ENCODE results near the gene CAMK1D. TPM values are rescaled to one million over a fixed set of nuclear protein-coding genes. Genes with fewer than 3 reads are reported as not detected.

Gene CAMK1D
- total and polyA plus RNA-seq, 4 donors = 1.9 to 19.0 (median 7.6) TPM

GRCh38 chr10:12443026-12443425, 93.7 kb downstream of the CAMK1D start:
- H3K4me1 ChIP-seq (ENCODE audit: control insufficient read depth in 1 of 2, insufficient read depth in 2 of 2, low read length in 2 of 2) = peaks cover 1 to 6% of the 10 kb centered on the region in 2 donors
- 96% methylated on average over 8 of the region's 8 CpGs for WGBS, 2 donors
- H3K36me3 ChIP-seq (ENCODE audit: control insufficient read depth in 1 of 2, insufficient read depth in 2 of 2, low read length in 1 of 2) = no peaks in the 10 kb centered on the region
- H3K27me3 ChIP-seq (ENCODE audit: control insufficient read depth in 1 of 2, insufficient read depth in 2 of 2, low read length in 1 of 2) = no peaks in the 10 kb centered on the region
- ATAC-seq (ENCODE audit: low FRiP score) (no peak), DNase-seq (no peak)
- H3K27ac ChIP-seq (ENCODE audit: low read depth in 1 of 2, low read length in 2 of 2) = no peak overlapping the region
- intact Hi-C loops (cut with DNase I) = no loop called here
- H3K4me3 ChIP-seq (ENCODE audit: low read length in 2 of 2) = no peak overlapping the region
- no peaks in the 10 kb centered on the region for H3K9me3 ChIP-seq (ENCODE audit: control insufficient read depth, low read length)

- Histone ChIP-seq H3K36me3 (ENCODE audit: control insufficient read depth in 1 of 2, insufficient read depth in 2 of 2, low read length in 1 of 2) (no peaks in the 10 kb centered on the region), H3K27me3 (ENCODE audit: control insufficient read depth in 1 of 2, insufficient read depth in 2 of 2, low read length in 1 of 2) (no peaks in the 10 kb centered on the region), H3K4me3 (ENCODE audit: low read length in 2 of 2) (no peak overlapping the region), H3K4me1 (ENCODE audit: control insufficient read depth in 1 of 2, insufficient read depth in 2 of 2, low read length in 2 of 2) (peaks cover 1 to 6% of the 10 kb centered on the region in 2 donors), H3K9me3 (ENCODE audit: control insufficient read depth, low read length) (no peaks in the 10 kb centered on the region), H3K27ac (ENCODE audit: low read depth in 1 of 2, low read length in 2 of 2) (peak overlapping the region in 1 of 2 donors; percentile 45)
- DNase-seq = no peak
- no peak for ATAC-seq (ENCODE audit: low FRiP score)
- intact Hi-C loops (cut with DNase I) = no loop called here
- WGBS, 2 donors = 61 to 62% methylated on average over 6 of the region's 6 CpGs
Measured at GRCh38 chr10:12444981-12445700, 95.8 kb downstream of the CAMK1D start.

DNA sequence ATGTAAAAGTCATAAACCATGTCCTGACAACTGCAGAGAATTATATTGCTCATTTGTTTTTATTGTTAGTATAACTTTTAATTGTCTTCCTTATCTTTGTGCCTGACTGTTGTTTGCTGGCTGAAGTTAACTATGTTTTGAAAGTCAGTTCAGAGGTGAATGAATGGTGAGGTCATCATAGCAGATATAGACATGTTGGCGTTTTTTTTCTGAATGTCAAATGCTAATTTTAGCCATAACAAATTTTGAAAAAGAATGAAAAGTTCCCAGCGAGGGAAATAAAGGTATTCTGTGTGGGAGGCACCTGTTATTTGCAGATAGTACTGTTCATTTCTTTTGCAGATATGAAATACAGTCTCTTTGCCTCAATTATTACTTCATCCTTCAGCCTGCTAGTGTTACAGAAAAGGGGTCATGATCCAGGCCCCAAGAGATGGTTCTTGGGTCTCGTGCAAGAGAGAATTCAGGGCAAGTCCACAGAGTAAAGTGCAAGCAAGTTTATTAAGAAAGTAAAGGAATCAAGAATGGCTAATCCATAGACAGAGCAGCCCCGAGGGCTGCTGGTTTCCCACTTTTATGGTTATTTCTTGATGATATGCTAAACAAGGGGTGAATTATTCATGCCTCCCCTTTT, 96.5 kb downstream of the CAMK1D start:
- WGBS, 2 donors = 38 to 40% methylated on average over 4 of the region's 4 CpGs
- H3K27ac ChIP-seq (ENCODE audit: low read depth in 1 of 2, low read length in 2 of 2) = peak overlapping the region in 1 of 2 donors; percentile 45
- H3K27me3 ChIP-seq (ENCODE audit: control insufficient read depth in 1 of 2, insufficient read depth in 2 of 2, low read length in 1 of 2) = no peaks in the 10 kb centered on the region
- H3K36me3 ChIP-seq (ENCODE audit: control insufficient read depth in 1 of 2, insufficient read depth in 2 of 2, low read length in 1 of 2) = no peaks in the 10 kb centered on the region
- no peak overlapping the region for H3K4me3 ChIP-seq (ENCODE audit: low read length in 2 of 2)
- DNase-seq (no peak), ATAC-seq (ENCODE audit: low FRiP score) (no peak)
- H3K4me1 ChIP-seq (ENCODE audit: control insufficient read depth in 1 of 2, insufficient read depth in 2 of 2, low read length in 2 of 2) = peaks cover 1 to 6% of the 10 kb centered on the region in 2 donors
- H3K9me3 ChIP-seq (ENCODE audit: control insufficient read depth, low read length) = no peaks in the 10 kb centered on the region
- intact Hi-C loops (cut with DNase I) = no loop called here

DNA sequence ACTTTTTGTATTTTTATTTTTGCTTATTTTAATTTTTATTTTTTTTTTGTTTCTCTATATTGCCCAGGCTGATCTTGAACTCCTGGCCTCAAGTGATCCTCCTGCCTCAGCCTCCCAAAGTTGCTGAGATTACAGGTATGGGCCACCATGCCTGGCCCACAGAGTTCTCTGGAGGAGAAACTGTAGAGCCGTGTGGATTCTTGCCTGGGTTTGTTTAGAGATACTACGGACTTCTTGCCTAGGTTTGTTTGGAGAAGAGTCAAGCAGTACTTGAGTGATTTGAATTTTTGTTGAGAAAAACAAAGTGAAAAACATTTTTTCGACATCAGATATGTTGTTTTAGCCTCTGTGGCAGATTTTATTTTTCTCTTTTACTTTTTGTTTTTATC, 99.0 kb downstream of the CAMK1D start:
- H3K9me3 ChIP-seq (ENCODE audit: control insufficient read depth, low read length) = no peaks in the 10 kb centered on the region
- intact Hi-C loops (cut with DNase I) = no loop called here
- peaks cover 1 to 6% of the 10 kb centered on the region in 2 donors for H3K4me1 ChIP-seq (ENCODE audit: control insufficient read depth in 1 of 2, insufficient read depth in 2 of 2, low read length in 2 of 2)
- no peak overlapping the region for H3K27ac ChIP-seq (ENCODE audit: low read depth in 1 of 2, low read length in 2 of 2)
- ATAC-seq (ENCODE audit: low FRiP score) (no peak), DNase-seq (no peak)
- no peak overlapping the region for H3K4me3 ChIP-seq (ENCODE audit: low read length in 2 of 2)
- WGBS, 2 donors = 24 to 49% methylated on average over 3 of the region's 3 CpGs
- no peaks in the 10 kb centered on the region for H3K36me3 ChIP-seq (ENCODE audit: control insufficient read depth in 1 of 2, insufficient read depth in 2 of 2, low read length in 1 of 2)
- no peaks in the 10 kb centered on the region for H3K27me3 ChIP-seq (ENCODE audit: control insufficient read depth in 1 of 2, insufficient read depth in 2 of 2, low read length in 1 of 2)

- Histone ChIP-seq H3K27ac (ENCODE audit: low read depth in 1 of 2, low read length in 2 of 2) (no peak overlapping the region), H3K4me3 (ENCODE audit: low read length in 2 of 2) (no peak overlapping the region), H3K9me3 (ENCODE audit: control insufficient read depth, low read length) (no peaks in the 10 kb centered on the region), H3K4me1 (ENCODE audit: control insufficient read depth in 1 of 2, insufficient read depth in 2 of 2, low read length in 2 of 2) (peaks cover 1 to 6% of the 10 kb centered on the region in 2 donors), H3K36me3 (ENCODE audit: control insufficient read depth in 1 of 2, insufficient read depth in 2 of 2, low read length in 1 of 2) (no peaks in the 10 kb centered on the region), H3K27me3 (ENCODE audit: control insufficient read depth in 1 of 2, insufficient read depth in 2 of 2, low read length in 1 of 2) (no peaks in the 10 kb centered on the region)
- ATAC-seq (ENCODE audit: low FRiP score) (peak; percentile 85), DNase-seq (peak in 1 of 2 donors; percentile 77)
- 48 to 62% methylated on average over 18 of the region's 18 CpGs for WGBS, 2 donors
- intact Hi-C loops (cut with DNase I) = no loop called here
Measured at GRCh38 chr10:12448729-12449391, 99.5 kb downstream of the CAMK1D start.

GRCh38 chr10:12455318-12455717, 106.0 kb downstream of the CAMK1D start:
- no peak overlapping the region for H3K27ac ChIP-seq (ENCODE audit: low read depth in 1 of 2, low read length in 2 of 2)
- no peaks in the 10 kb centered on the region for H3K4me1 ChIP-seq (ENCODE audit: control insufficient read depth in 1 of 2, insufficient read depth in 2 of 2, low read length in 2 of 2)
- intact Hi-C loops (cut with DNase I) = no loop called here
- H3K36me3 ChIP-seq (ENCODE audit: control insufficient read depth in 1 of 2, insufficient read depth in 2 of 2, low read length in 1 of 2) = no peaks in the 10 kb centered on the region
- ATAC-seq (ENCODE audit: low FRiP score) (no peak), DNase-seq (no peak)
- no peak overlapping the region for H3K4me3 ChIP-seq (ENCODE audit: low read length in 2 of 2)
- WGBS, 2 donors = 93 to 95% methylated on average over 5 of the region's 5 CpGs
- H3K9me3 ChIP-seq (ENCODE audit: control insufficient read depth, low read length) = no peaks in the 10 kb centered on the region
- no peaks in the 10 kb centered on the region for H3K27me3 ChIP-seq (ENCODE audit: control insufficient read depth in 1 of 2, insufficient read depth in 2 of 2, low read length in 1 of 2)

GRCh38 chr10:12455766-12456165, 106.4 kb downstream of the CAMK1D start:
- intact Hi-C loops (cut with DNase I) = no loop called here
- H3K36me3 ChIP-seq (ENCODE audit: control insufficient read depth in 1 of 2, insufficient read depth in 2 of 2, low read length in 1 of 2) = no peaks in the 10 kb centered on the region
- 91% methylated on average over 4 of the region's 4 CpGs for WGBS, 2 donors
- H3K4me1 ChIP-seq (ENCODE audit: control insufficient read depth in 1 of 2, insufficient read depth in 2 of 2, low read length in 2 of 2) = no peaks in the 10 kb centered on the region
- H3K9me3 ChIP-seq (ENCODE audit: control insufficient read depth, low read length) = no peaks in the 10 kb centered on the region
- no peak overlapping the region for H3K4me3 ChIP-seq (ENCODE audit: low read length in 2 of 2)
- no peak overlapping the region for H3K27ac ChIP-seq (ENCODE audit: low read depth in 1 of 2, low read length in 2 of 2)
- ATAC-seq (ENCODE audit: low FRiP score) (no peak), DNase-seq (no peak)
- no peaks in the 10 kb centered on the region for H3K27me3 ChIP-seq (ENCODE audit: control insufficient read depth in 1 of 2, insufficient read depth in 2 of 2, low read length in 1 of 2)

GRCh38 chr10:12459340-12459739, 110.0 kb downstream of the CAMK1D start:
- H3K9me3 ChIP-seq (ENCODE audit: control insufficient read depth, low read length) = no peaks in the 10 kb centered on the region
- no peak overlapping the region for H3K4me3 ChIP-seq (ENCODE audit: low read length in 2 of 2)
- no peaks in the 10 kb centered on the region for H3K36me3 ChIP-seq (ENCODE audit: control insufficient read depth in 1 of 2, insufficient read depth in 2 of 2, low read length in 1 of 2)
- intact Hi-C loops (cut with DNase I) = no loop called here
- DNase-seq (no peak), ATAC-seq (ENCODE audit: low FRiP score) (no peak)
- no peaks in the 10 kb centered on the region for H3K27me3 ChIP-seq (ENCODE audit: control insufficient read depth in 1 of 2, insufficient read depth in 2 of 2, low read length in 1 of 2)
- H3K27ac ChIP-seq (ENCODE audit: low read depth in 1 of 2, low read length in 2 of 2) = no peak overlapping the region
- 55 to 63% methylated on average over 4 of the region's 4 CpGs for WGBS, 2 donors
- H3K4me1 ChIP-seq (ENCODE audit: control insufficient read depth in 1 of 2, insufficient read depth in 2 of 2, low read length in 2 of 2) = no peaks in the 10 kb centered on the region

All from aorta (tissue), 5 donors.